GM10248 (cell line): ENCODE measurements around the gene PCBP2.

Experiments used
- CTCF ChIA-PET: fragments of 300-600 bp; sonication (Branson Sonifier 250); formaldehyde crosslinking; extraction: SDS; loops from one replicate; lab custom pipeline; 2021; ENCODE audit warnings: antibody characterized with exemption; lab: Yijun Ruan, JAX
- POLR2A ChIA-PET: fragments of 350-650 bp; sonication (Branson Sonifier 250); formaldehyde crosslinking; extraction: SDS; loops from one replicate; lab custom pipeline; 2020; ENCODE audit warnings: antibody characterized with exemption; lab: Yijun Ruan, JAX
- DNase-seq: peaks from one replicate; pipeline ENCODE4 v3.0.0; 2012; ENCODE audit errors: extremely low spot score
- CTCF ChIP-seq: IDR thresholded peaks from 2 replicates; pipeline ENCODE4 v1.5.1; 2012; ENCODE audit warnings: mild to moderate bottlenecking, low read depth; ENCODE audit errors: extremely low read depth, missing control alignments, control extremely low read depth

Gene PCBP2

GRCh38 chr12:53484686-53485575 is 33.0 kb downstream of the PCBP2 start:
- CTCF ChIA-PET, result no interaction called here
- POLR2A ChIA-PET, result no interaction called here
- DNase-seq, result no peak
- TF ChIP-seq CTCF, result no peak

GRCh38 chr12:53485955-53486735 is 34.2 kb downstream of the PCBP2 start:
- no peak for TF ChIP-seq CTCF
- ChIA-PET POLR2A (interaction anchor here (1.0 kb wide), 2 partner anchors 14 kb away, joined by 3 to 6 read pairs; partner anchors contain the start of gene TARBP2), CTCF (interaction anchor here (0.9 to 1.0 kb wide), 2 partner anchors 9 to 164 kb away, joined by 3 read pairs; no protein-coding TSS in a partner anchor)
- no peak for DNase-seq

- ChIA-PET CTCF (interaction anchor here (0.9 to 1.0 kb wide), 2 partner anchors 10 to 165 kb away, joined by 3 read pairs; no protein-coding TSS in a partner anchor), POLR2A (interaction anchor here (1.0 kb wide), 1 partner anchor 15 kb away, joined by 6 read pairs; no protein-coding TSS in a partner anchor)
- TF ChIP-seq CTCF, result no peak
- no peak for DNase-seq
Observed at GRCh38 chr12:53486736-53487487, 35.0 kb downstream of the PCBP2 start.

GRCh38 chr12:53489242-53489864 is 37.5 kb downstream of the PCBP2 start:
- ChIA-PET POLR2A (interaction anchor here (0.6 to 1.9 kb wide), 3 partner anchors 8 to 32 kb away, joined by 4 to 12 read pairs (median 8); no protein-coding TSS in a partner anchor), CTCF (interaction anchor here (0.8 to 3.4 kb wide), 8 partner anchors 8 to 168 kb away, joined by 3 to 18 read pairs (median 3); partner anchors contain the start of genes AAAS and TARBP2)
- no peak for TF ChIP-seq CTCF
- no peak for DNase-seq

- DNase-seq, result no peak
- no peak for TF ChIP-seq CTCF
- ChIA-PET POLR2A (no interaction called here), CTCF (interaction anchor here (1.6 to 5.5 kb wide), 5 partner anchors 10 to 140 kb away, joined by 6 to 23 read pairs (median 9); partner anchors contain the start of gene NPFF)
Observed at GRCh38 chr12:53492188-53492587, 40.3 kb downstream of the PCBP2 start.
